ENCODE data around the gene NRP2. TPM values are rescaled to one million over a fixed set of nuclear protein-coding genes. Genes with fewer than 3 reads are reported as not detected.

The NRP2 gene
- total RNA-seq, 2 experiments from 2014 or later: 0.63 to 1.6 TPM

GRCh38 chr2:205658068-205658467 lies 24.2 kb upstream of the NRP2 start:
- no peak for DNase-seq
- Mint-ChIP-seq H3K9me3 (no peaks in the 10 kb centered on the region), H3K27ac (no peak overlapping the region), H3K36me3 (ENCODE audit: low read depth) (no peaks in the 10 kb centered on the region), H3K4me1 (ENCODE audit: low read depth) (peaks cover 22% of the 10 kb centered on the region), H3K27me3 (no peaks in the 10 kb centered on the region), H3K4me3 (no peak overlapping the region)
- ChIA-PET POLR2A (no interaction called here), CTCF (interaction anchor here (1.0 to 1.1 kb wide), 3 partner anchors 18 to 45 kb away, joined by 3 to 4 read pairs (median 3); no protein-coding TSS in a partner anchor)
- no peak for ATAC-seq
- TF ChIP-seq, protein P1, sequence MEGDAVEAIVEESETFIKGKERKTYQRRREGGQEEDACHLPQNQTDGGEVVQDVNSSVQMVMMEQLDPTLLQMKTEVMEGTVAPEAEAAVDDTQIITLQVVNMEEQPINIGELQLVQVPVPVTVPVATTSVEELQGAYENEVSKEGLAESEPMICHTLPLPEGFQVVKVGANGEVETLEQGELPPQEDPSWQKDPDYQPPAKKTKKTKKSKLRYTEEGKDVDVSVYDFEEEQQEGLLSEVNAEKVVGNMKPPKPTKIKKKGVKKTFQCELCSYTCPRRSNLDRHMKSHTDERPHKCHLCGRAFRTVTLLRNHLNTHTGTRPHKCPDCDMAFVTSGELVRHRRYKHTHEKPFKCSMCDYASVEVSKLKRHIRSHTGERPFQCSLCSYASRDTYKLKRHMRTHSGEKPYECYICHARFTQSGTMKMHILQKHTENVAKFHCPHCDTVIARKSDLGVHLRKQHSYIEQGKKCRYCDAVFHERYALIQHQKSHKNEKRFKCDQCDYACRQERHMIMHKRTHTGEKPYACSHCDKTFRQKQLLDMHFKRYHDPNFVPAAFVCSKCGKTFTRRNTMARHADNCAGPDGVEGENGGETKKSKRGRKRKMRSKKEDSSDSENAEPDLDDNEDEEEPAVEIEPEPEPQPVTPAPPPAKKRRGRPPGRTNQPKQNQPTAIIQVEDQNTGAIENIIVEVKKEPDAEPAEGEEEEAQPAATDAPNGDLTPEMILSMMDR (IDR thresholded peaks at IDR 0.05): no peak
- intact Hi-C loops (cut with micrococcal nuclease): loop anchor here (10.0 kb wide), 1 partner anchor 783 kb away; no protein-coding TSS in a partner anchor

DNA sequence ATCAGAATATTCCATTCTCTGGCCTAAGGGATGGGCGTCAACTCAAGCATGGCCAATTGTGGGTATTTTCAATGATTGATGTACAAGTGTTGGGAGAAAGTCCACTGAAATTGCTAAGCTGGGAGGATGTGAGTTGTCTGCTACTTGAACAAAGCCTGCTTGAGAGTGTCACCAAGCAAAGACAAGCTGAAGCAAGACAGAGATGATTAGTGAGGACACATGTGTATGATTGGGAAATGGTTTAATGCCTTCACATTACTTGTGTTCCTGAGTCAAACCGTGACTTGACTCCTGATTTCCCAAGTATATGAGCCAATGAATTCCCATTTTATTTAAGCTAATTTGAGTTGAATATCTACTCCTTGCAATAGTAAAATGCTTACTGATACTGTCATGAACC lies 23.7 kb upstream of the NRP2 start:
- peaks cover 22% of the 10 kb centered on the region for H3K4me1 Mint-ChIP-seq (ENCODE audit: low read depth)
- no peak for DNase-seq
- no peak for ATAC-seq
- no peaks in the 10 kb centered on the region for H3K9me3 Mint-ChIP-seq
- no peak overlapping the region for H3K27ac Mint-ChIP-seq
- TF ChIP-seq, protein P1 (IDR thresholded peaks at IDR 0.05): no peak
- H3K4me3 Mint-ChIP-seq: no peak overlapping the region
- intact Hi-C loops (cut with micrococcal nuclease): loop anchor here (10.0 kb wide), 1 partner anchor 784 kb away; no protein-coding TSS in a partner anchor
- H3K27me3 Mint-ChIP-seq: no peaks in the 10 kb centered on the region
- ChIA-PET CTCF (interaction anchor here (1.0 to 1.1 kb wide), 2 partner anchors 17 to 46 kb away, joined by 3 to 4 read pairs; no protein-coding TSS in a partner anchor), POLR2A (no interaction called here)
- H3K36me3 Mint-ChIP-seq (ENCODE audit: low read depth): no peaks in the 10 kb centered on the region

DNA sequence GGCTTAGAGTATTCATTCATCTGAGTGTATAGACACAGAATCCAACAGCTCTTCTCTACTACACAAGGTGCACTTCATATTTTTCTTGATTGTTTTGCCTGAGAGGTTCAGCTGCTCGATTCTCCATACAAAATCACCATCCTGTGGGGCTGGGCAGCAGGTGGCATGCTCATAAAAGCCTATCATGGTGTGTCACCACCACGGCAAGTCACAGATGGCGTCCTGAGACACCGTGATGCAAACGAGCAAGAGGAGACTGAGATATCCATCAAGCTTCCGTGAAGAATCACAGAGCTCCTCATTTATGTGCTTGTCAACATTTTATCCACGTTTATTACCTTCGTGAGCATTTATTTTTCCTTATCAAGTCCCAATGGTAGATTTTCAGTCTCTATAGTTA lies 22.4 kb upstream of the NRP2 start:
- DNase-seq (no peak), ATAC-seq (no peak)
- no peaks in the 10 kb centered on the region for H3K36me3 Mint-ChIP-seq (ENCODE audit: low read depth)
- peaks cover 22% of the 10 kb centered on the region for H3K4me1 Mint-ChIP-seq (ENCODE audit: low read depth)
- H3K4me3 Mint-ChIP-seq: no peak overlapping the region
- H3K9me3 Mint-ChIP-seq: no peaks in the 10 kb centered on the region
- intact Hi-C loops (cut with micrococcal nuclease): loop anchor here (2.0 to 10.0 kb wide), 2 partner anchors 47 to 785 kb away; no protein-coding TSS in a partner anchor
- peak overlapping the region; percentile 6 for H3K27ac Mint-ChIP-seq
- CTCF ChIA-PET: interaction anchor here (6.9 kb wide), 1 partner anchor 15 kb away, joined by 33 read pairs; no protein-coding TSS in a partner anchor
- POLR2A ChIA-PET: no interaction called here
- TF ChIP-seq, protein P1 (IDR thresholded peaks at IDR 0.05): no peak
- H3K27me3 Mint-ChIP-seq: no peaks in the 10 kb centered on the region

DNA sequence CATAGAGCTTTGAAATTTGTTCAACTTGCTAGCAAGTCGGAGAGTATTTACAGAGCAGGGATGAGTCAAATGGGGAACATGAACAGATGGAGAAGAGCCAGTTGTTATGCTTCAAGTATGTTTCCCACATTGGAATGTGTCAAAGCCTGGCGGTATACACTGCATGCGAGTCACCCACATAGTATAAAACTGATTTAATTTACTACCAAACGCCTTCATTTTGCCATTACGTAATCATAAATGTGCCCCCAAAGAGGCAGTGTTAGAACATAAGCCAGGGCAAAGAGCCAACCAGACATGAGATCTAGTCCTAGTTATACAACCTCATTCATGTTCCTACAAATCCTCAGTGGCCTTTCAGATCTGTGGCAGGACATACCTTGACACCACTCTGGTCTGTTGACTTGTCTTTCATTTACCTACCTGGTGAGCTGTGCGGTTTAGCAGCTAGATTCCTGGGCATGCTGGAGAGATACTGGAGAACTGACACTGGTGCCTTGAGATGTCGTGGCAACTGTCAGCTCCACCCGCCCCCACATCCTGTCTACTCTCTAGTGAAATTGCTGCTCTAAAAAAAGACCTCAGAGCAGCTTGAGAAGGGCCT lies 21.7 kb upstream of the NRP2 start:
- ATAC-seq: peak; percentile 87
- TF ChIP-seq, protein P1 (IDR thresholded peaks at IDR 0.05): no peak
- Mint-ChIP-seq H3K4me3 (peak overlapping the region; percentile 37), H3K27me3 (no peaks in the 10 kb centered on the region), H3K27ac (peak overlapping the region; percentile 83), H3K36me3 (ENCODE audit: low read depth) (no peaks in the 10 kb centered on the region), H3K9me3 (no peaks in the 10 kb centered on the region), H3K4me1 (ENCODE audit: low read depth) (peaks cover 22% of the 10 kb centered on the region)
- intact Hi-C loops (cut with micrococcal nuclease): loop anchor here (2.0 kb wide), 1 partner anchor 48 kb away; no protein-coding TSS in a partner anchor
- ChIA-PET CTCF (interaction anchor here (6.9 kb wide), 1 partner anchor 15 kb away, joined by 33 read pairs; no protein-coding TSS in a partner anchor), POLR2A (no interaction called here)
- DNase-seq: peak; percentile 79

DNA sequence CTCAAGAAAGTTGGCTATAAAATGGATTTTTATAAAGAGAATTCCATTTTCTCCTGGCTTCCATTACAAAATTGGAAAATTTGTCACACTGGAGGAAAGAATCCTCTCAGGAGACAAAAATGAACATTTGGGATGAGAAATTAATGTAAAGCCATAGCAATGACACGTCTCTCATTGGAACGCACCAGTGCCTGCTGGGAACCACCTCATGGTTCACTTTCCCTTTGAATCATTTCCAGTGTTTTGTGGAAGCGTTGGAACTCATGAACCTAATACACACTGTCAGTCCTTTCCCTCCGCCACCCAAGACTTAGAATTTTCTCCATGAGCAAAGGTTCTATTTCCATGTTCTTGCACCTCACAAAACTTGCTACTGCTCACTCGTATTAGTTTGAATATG lies 21.0 kb upstream of the NRP2 start:
- DNase-seq (no peak), ATAC-seq (no peak)
- no peak overlapping the region for H3K4me3 Mint-ChIP-seq
- peaks cover 22% of the 10 kb centered on the region for H3K4me1 Mint-ChIP-seq (ENCODE audit: low read depth)
- no peaks in the 10 kb centered on the region for H3K27me3 Mint-ChIP-seq
- ChIA-PET POLR2A (no interaction called here), CTCF (interaction anchor here (6.9 kb wide), 1 partner anchor 14 kb away, joined by 33 read pairs; no protein-coding TSS in a partner anchor)
- TF ChIP-seq, protein P1 (IDR thresholded peaks at IDR 0.05): no peak
- intact Hi-C loops (cut with micrococcal nuclease): loop anchor here (2.0 kb wide), 1 partner anchor 48 kb away; no protein-coding TSS in a partner anchor
- peak overlapping the region; percentile 83 for H3K27ac Mint-ChIP-seq
- H3K36me3 Mint-ChIP-seq (ENCODE audit: low read depth): no peaks in the 10 kb centered on the region
- H3K9me3 Mint-ChIP-seq: no peaks in the 10 kb centered on the region
